Measurements from ENCODE around the gene CLDN6. TPM values are rescaled to one million over a fixed set of nuclear protein-coding genes. Genes with fewer than 3 reads are reported as not detected.

CLDN6 gene
- total and polyA plus RNA-seq, 5 donors, result not detected

- DNase-seq (no peak), ATAC-seq (no peak)
- H3K27me3 ChIP-seq (ENCODE audit: control insufficient read depth, insufficient read depth), result no peaks in the 10 kb centered on the region
- H3K4me1 ChIP-seq (ENCODE audit: control insufficient read depth, insufficient read depth, low read length), result no peaks in the 10 kb centered on the region
- H3K4me3 ChIP-seq (ENCODE audit: low read length), result no peak overlapping the region
- intact Hi-C loops (cut with DNase I), result no loop called here
- H3K27ac ChIP-seq (ENCODE audit: low read length), result no peak overlapping the region
- WGBS, result 75% methylated on average over 5 of the region's 5 CpGs
- H3K9me3 ChIP-seq (ENCODE audit: control insufficient read depth, low read length), result no peaks in the 10 kb centered on the region
Observed at GRCh38 chr16:3050487-3050886, 32.5 kb upstream of the CLDN6 start.

GRCh38 chr16:3049921-3050481 is 32.0 kb upstream of the CLDN6 start:
- Histone ChIP-seq H3K9me3 (ENCODE audit: control insufficient read depth, low read length) (no peaks in the 10 kb centered on the region), H3K4me3 (ENCODE audit: low read length) (no peak overlapping the region), H3K4me1 (ENCODE audit: control insufficient read depth, insufficient read depth, low read length) (no peaks in the 10 kb centered on the region), H3K27ac (ENCODE audit: low read length) (no peak overlapping the region), H3K27me3 (ENCODE audit: control insufficient read depth, insufficient read depth) (no peaks in the 10 kb centered on the region)
- WGBS, result 82% methylated on average over 26 of the region's 26 CpGs
- DNase-seq (peak in 1 of 3 donors; percentile 56), ATAC-seq (no peak)
- intact Hi-C loops (cut with DNase I), result no loop called here

- H3K27ac ChIP-seq (ENCODE audit: low read length), result no peak overlapping the region
- H3K27me3 ChIP-seq (ENCODE audit: control insufficient read depth, insufficient read depth), result no peaks in the 10 kb centered on the region
- intact Hi-C loops (cut with DNase I), result no loop called here
- H3K4me3 ChIP-seq (ENCODE audit: low read length), result no peak overlapping the region
- DNase-seq (peak in 1 of 3 donors; percentile 42), ATAC-seq (no peak)
- no peaks in the 10 kb centered on the region for H3K9me3 ChIP-seq (ENCODE audit: control insufficient read depth, low read length)
- WGBS, result 19% methylated on average over 13 of the region's 13 CpGs
- H3K4me1 ChIP-seq (ENCODE audit: control insufficient read depth, insufficient read depth, low read length), result no peaks in the 10 kb centered on the region
Observed at GRCh38 chr16:3047387-3047720, 29.4 kb upstream of the CLDN6 start.

- H3K27me3 ChIP-seq (ENCODE audit: control insufficient read depth, insufficient read depth), result no peaks in the 10 kb centered on the region
- peak overlapping the region; percentile 33 for H3K4me3 ChIP-seq (ENCODE audit: low read length)
- H3K9me3 ChIP-seq (ENCODE audit: control insufficient read depth, low read length), result no peaks in the 10 kb centered on the region
- H3K4me1 ChIP-seq (ENCODE audit: control insufficient read depth, insufficient read depth, low read length), result no peaks in the 10 kb centered on the region
- H3K27ac ChIP-seq (ENCODE audit: low read length), result no peak overlapping the region
- intact Hi-C loops (cut with DNase I), result no loop called here
- ATAC-seq, result peak in 1 of 2 donors; percentile 4
- 2% methylated on average over 54 of the region's 54 CpGs for WGBS
- peak in 1 of 3 donors; percentile 43 for DNase-seq
Observed at GRCh38 chr16:3046641-3047386, 28.8 kb upstream of the CLDN6 start.

GRCh38 chr16:3045758-3046640 is 28.0 kb upstream of the CLDN6 start, which contains the start of gene MMP25:
TSS of gene MMP25 (plus strand) at chr16:3046561. CDS start at chr16:3046918, 357 bp downstream.
- intact Hi-C loops (cut with DNase I), result no loop called here
- Histone ChIP-seq H3K27ac (ENCODE audit: low read length) (no peak within 1 kb of the TSS), H3K27me3 (ENCODE audit: control insufficient read depth, insufficient read depth) (no peaks in the 10 kb centered on the region), H3K4me3 (ENCODE audit: low read length) (peak within 1 kb of the TSS; percentile 33), H3K9me3 (ENCODE audit: control insufficient read depth, low read length) (no peaks in the 10 kb centered on the region), H3K4me1 (ENCODE audit: control insufficient read depth, insufficient read depth, low read length) (no peaks in the 10 kb centered on the region)
- DNase-seq (peak in 1 of 3 donors; percentile 58), ATAC-seq (peak; percentile 34 to 51)
- under 1% methylated on average over 86 of the region's 86 CpGs for WGBS

GRCh38 chr16:3044708-3045107 is 26.7 kb upstream of the CLDN6 start:
- intact Hi-C loops (cut with DNase I), result no loop called here
- ATAC-seq (no peak), DNase-seq (no peak)
- H3K27ac ChIP-seq (ENCODE audit: low read length), result no peak overlapping the region
- no peak overlapping the region for H3K4me3 ChIP-seq (ENCODE audit: low read length)
- 91% methylated on average over 6 of the region's 6 CpGs for WGBS
- no peaks in the 10 kb centered on the region for H3K9me3 ChIP-seq (ENCODE audit: control insufficient read depth, low read length)
- no peaks in the 10 kb centered on the region for H3K4me1 ChIP-seq (ENCODE audit: control insufficient read depth, insufficient read depth, low read length)
- H3K27me3 ChIP-seq (ENCODE audit: control insufficient read depth, insufficient read depth), result no peaks in the 10 kb centered on the region

GRCh38 chr16:3042376-3042775 is 24.4 kb upstream of the CLDN6 start:
- Histone ChIP-seq H3K4me3 (ENCODE audit: low read length) (no peak overlapping the region), H3K4me1 (ENCODE audit: control insufficient read depth, insufficient read depth, low read length) (no peaks in the 10 kb centered on the region), H3K27me3 (ENCODE audit: control insufficient read depth, insufficient read depth) (no peaks in the 10 kb centered on the region), H3K27ac (ENCODE audit: low read length) (no peak overlapping the region), H3K9me3 (ENCODE audit: control insufficient read depth, low read length) (no peaks in the 10 kb centered on the region)
- DNase-seq (no peak), ATAC-seq (no peak)
- WGBS, result 91% methylated on average over 3 of the region's 3 CpGs
- intact Hi-C loops (cut with DNase I), result no loop called here

- no peak overlapping the region for H3K27ac ChIP-seq (ENCODE audit: low read length)
- WGBS, result 80% methylated on average over 5 of the region's 5 CpGs
- intact Hi-C loops (cut with DNase I), result no loop called here
- no peak overlapping the region for H3K4me3 ChIP-seq (ENCODE audit: low read length)
- H3K4me1 ChIP-seq (ENCODE audit: control insufficient read depth, insufficient read depth, low read length), result no peaks in the 10 kb centered on the region
- peak in 1 of 2 donors; percentile 10 for ATAC-seq
- no peaks in the 10 kb centered on the region for H3K27me3 ChIP-seq (ENCODE audit: control insufficient read depth, insufficient read depth)
- peak in 1 of 3 donors; percentile 9 for DNase-seq
- no peaks in the 10 kb centered on the region for H3K9me3 ChIP-seq (ENCODE audit: control insufficient read depth, low read length)
Observed at GRCh38 chr16:3038896-3039295, 20.9 kb upstream of the CLDN6 start.

- DNase-seq, result peak in 1 of 3 donors; percentile 22
- intact Hi-C loops (cut with DNase I), result no loop called here
- no peaks in the 10 kb centered on the region for H3K4me1 ChIP-seq (ENCODE audit: control insufficient read depth, insufficient read depth, low read length)
- H3K27me3 ChIP-seq (ENCODE audit: control insufficient read depth, insufficient read depth), result no peaks in the 10 kb centered on the region
- no peak for ATAC-seq
- H3K4me3 ChIP-seq (ENCODE audit: low read length), result no peak overlapping the region
- 41% methylated on average over 11 of the region's 11 CpGs for WGBS
- H3K27ac ChIP-seq (ENCODE audit: low read length), result no peak overlapping the region
- H3K9me3 ChIP-seq (ENCODE audit: control insufficient read depth, low read length), result no peaks in the 10 kb centered on the region
Observed at GRCh38 chr16:3038256-3038655, 20.3 kb upstream of the CLDN6 start.

- intact Hi-C loops (cut with DNase I), result no loop called here
Observed at GRCh38 chr16:3036726-3037315, 18.8 kb upstream of the CLDN6 start, which contains the start of gene BICDL2. TSS of gene BICDL2 (minus strand) at chr16:3036944. CDS start at chr16:3035496, 1,448 bp downstream.

More at GRCh38 chr16:3036726-3037315, 18.8 kb upstream of the CLDN6 start, which contains the start of gene BICDL2:
- H3K4me1 ChIP-seq (ENCODE audit: control insufficient read depth, insufficient read depth, low read length), result no peaks in the 10 kb centered on the region
- H3K27ac ChIP-seq (ENCODE audit: low read length), result no peak within 1 kb of the TSS
- WGBS, result 6% methylated on average over 44 of the region's 44 CpGs
- ATAC-seq (no peak), DNase-seq (no peak)
- H3K9me3 ChIP-seq (ENCODE audit: control insufficient read depth, low read length), result no peaks in the 10 kb centered on the region
- no peak within 1 kb of the TSS for H3K4me3 ChIP-seq (ENCODE audit: low read length)
- no peaks in the 10 kb centered on the region for H3K27me3 ChIP-seq (ENCODE audit: control insufficient read depth, insufficient read depth)

Data from right cardiac atrium (tissue), 5 donors.